ENCODE data around the gene GAB3.

The GAB3 gene, protein sequence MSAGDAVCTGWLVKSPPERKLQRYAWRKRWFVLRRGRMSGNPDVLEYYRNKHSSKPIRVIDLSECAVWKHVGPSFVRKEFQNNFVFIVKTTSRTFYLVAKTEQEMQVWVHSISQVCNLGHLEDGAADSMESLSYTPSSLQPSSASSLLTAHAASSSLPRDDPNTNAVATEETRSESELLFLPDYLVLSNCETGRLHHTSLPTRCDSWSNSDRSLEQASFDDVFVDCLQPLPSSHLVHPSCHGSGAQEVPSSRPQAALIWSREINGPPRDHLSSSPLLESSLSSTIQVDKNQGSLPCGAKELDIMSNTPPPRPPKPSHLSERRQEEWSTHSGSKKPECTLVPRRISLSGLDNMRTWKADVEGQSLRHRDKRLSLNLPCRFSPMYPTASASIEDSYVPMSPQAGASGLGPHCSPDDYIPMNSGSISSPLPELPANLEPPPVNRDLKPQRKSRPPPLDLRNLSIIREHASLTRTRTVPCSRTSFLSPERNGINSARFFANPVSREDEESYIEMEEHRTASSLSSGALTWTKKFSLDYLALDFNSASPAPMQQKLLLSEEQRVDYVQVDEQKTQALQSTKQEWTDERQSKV

DNA sequence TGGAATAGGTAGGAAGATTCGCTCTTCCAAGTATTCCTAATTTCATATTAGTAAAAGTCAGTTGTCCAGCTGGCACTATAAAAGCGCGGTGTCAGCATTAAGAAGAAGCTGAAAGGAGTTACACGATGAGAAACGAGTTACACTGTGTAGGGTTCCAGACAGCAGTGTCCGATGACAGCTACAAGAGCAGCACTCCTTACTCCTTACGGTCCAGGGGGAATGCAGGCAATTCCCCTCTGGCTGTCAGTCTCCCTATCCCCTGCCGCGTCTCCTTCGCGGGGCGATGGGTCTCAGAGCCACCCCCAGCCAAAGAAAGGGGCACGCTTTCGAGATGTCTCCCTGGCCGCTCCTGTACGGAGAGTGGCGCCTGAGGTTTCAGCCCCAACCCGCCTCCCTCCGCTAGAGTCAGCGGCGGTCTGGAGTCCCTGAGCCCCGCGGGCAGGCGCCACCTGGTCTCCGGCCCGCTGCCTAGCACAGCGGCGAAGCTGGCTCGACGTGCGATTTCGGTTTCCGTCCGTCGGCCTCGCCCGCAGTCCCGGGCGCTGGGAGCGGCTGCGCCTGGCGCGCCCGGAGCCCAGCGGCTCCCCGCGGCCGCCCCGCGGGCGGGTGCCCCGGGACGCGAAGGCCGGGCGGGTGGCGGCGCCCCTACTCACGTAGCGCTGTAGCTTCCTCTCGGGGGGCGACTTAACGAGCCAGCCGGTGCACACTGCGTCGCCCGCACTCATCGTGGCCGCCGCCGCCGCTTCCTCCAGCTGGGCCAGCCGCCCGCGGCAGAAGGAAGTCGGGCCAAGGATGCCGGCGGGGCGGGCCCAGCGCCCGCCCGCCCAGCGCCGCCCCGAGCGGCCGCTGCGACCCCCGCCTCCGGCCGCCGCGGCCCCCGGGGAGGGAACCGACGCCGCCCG lies at the start of gene GAB3:
TSS of gene GAB3 (minus strand) at position 777 of the 902 bp plus-strand sequence. CDS start at position 725, 52 bp downstream.
- DNase-seq (ENCODE audit: low read depth in 2 of 2) = no peak

DNA sequence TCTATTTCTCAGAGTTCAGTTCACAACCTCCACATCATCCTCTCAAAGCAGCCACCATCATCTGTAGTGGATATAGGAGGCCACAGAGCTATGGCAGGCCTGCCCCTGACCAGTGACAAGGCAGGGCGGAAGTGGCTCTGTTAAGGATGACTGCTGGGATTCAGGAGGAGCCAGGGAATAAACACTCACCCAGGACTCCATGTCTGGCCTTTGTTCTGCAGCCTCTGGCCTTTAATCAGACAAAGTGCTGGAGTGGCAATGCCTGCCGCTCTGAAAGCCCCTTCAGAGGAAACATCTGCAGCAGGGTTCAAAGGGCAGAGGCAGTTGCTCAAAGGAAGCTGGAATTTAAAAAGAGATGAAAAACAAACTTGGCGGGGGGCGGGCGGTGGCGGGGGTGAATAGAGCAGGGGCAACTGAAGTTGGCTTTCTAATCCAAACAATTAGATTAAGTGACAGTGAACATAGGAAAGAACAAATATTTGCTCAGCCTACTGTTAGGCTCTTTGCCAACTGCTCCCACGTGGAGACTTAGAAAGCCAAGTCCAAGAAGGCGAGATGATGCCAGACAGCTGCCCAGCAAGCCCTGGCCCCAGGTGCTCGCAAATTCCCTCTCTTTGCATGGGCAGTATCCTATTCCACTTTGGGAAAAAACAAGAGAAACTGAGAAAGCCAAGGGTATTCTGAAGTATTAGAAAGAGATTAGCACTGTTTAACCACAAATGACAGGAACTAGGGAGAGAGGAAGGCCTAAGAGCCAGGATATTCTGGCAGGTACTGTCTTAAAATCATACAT lies 48.9 kb upstream of the GAB3 start:
- DNase-seq (ENCODE audit: low read depth in 2 of 2) = no peak

DNA sequence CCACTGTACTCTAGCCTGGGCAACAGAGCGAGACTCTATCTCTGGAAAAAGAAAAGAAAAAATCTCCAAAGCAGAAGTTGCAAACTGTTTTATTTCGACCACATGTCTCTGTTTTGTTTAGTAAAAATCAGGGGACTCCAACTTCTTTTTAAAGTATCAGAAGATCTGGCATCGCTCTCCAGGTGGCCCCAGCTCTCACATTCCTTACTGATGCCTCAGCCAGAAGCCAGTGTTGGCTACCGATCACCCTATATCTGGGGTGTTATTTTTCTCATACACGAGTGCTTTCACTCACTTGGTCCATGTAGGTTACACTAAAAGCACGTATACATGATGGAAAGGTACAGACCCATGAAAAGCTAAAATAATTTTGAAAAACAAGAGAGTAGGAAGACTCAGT lies 46.1 kb upstream of the GAB3 start:
- no peak for DNase-seq (ENCODE audit: low read depth in 2 of 2)

DNA sequence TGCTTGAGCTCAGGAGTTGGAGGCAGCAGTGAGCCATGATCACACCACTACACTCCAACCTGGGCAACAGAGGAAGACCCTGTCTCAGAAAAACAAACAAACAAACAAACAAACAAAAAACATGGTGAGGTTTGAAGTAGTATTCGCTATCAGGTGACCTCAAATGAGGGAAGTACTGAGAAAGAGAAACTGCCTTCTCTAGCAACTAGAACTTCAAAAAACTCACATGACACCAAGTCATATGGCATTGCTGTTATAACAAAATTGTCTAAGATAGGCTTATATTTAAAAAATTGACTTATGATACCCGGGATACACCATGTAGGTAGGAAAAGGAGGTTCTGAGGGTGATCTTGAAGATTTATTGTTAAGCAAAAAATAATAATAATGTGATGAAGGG lies 44.1 kb upstream of the GAB3 start:
- DNase-seq (ENCODE audit: low read depth in 2 of 2) = no peak

DNA sequence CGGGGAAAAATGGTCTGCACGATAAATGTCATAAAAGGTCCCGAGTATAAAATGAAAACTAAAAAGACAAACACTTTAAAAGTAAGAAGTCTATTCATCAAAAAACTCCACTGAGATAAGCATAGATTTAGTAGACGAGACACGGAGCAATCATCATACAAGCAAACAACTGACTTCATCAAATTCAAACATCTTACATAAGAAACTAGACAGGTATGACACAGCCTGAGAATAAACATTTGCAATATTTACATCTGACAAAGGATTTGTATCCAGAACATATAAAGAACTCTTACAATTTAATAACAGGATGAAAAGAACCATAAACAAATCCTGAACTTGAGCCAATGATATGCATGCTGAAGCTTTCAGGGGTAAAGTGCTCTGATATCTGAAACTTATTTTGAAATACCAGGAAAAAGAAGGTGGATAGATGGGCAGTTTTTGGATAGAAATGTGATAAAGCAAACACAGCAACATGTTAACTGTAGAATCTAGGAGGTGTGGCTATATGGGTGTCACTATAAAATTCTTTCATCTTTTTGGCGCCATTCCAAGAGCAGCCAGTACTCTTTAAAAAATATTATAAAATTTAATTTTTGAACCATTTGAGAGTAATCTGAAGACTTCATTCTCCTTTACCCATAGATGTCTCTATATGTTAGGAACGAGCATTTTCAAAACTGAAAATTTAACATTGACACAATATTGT lies 42.4 kb upstream of the GAB3 start:
- no peak for DNase-seq (ENCODE audit: low read depth in 2 of 2)

DNA sequence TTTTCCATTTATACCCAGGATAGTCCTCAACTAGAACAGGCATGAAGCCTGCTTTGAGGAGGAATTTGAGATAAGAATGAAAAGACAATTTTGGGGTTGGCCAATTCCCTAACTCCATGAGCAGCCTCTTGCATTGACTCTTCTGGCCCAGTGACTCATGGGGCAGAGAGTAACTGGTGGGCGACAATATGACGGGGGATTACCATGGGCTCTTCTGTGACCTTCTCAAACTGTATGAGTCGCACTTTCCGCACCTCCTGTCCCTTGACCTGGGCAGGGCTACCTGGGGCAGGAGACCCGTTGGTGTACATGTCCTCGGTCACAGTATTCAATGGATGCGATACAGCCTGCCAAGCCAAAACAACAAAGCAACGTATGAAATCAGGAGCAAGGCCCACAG lies 41.1 kb upstream of the GAB3 start:
- DNase-seq (ENCODE audit: low read depth in 2 of 2) = no peak

DNA sequence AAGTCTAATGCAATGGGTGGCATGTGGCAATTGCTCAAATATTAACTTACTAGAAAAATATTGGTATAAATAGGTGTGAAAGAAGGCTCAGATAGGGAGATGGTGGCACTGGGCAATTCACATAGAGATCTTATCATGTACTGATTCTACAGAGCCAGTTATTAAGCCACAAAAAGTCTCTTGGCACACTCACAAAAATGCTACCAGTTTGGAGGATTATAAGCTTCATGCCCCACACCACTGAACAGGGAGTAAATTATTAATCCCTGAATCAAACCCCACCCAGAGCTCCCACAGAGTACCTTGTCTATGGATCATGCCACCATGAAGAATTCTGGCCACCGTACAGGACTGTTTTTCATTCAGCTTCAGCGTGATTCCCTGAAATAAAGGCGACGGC lies 40.6 kb upstream of the GAB3 start:
- DNase-seq (ENCODE audit: low read depth in 2 of 2) = no peak

DNA sequence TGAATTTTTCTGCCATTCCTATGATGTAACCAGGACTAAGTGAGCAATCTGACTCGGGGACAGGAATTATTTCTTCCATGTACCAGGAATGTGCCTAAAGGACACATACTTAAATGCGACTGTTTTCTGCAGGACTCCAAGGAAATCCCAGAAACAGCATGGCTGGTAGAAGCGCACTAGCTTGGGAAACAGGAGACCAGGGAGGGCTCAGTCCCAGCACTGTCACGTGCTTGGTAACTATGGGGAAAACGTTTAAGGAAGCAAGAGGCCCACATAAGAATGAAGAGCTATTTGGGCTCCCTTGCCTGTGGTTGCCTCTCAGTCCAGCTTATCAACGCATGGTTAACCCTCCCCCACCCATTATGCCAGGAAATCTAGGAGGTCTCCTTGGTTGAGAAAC lies 34.8 kb upstream of the GAB3 start:
- no peak for DNase-seq (ENCODE audit: low read depth in 2 of 2)

DNA sequence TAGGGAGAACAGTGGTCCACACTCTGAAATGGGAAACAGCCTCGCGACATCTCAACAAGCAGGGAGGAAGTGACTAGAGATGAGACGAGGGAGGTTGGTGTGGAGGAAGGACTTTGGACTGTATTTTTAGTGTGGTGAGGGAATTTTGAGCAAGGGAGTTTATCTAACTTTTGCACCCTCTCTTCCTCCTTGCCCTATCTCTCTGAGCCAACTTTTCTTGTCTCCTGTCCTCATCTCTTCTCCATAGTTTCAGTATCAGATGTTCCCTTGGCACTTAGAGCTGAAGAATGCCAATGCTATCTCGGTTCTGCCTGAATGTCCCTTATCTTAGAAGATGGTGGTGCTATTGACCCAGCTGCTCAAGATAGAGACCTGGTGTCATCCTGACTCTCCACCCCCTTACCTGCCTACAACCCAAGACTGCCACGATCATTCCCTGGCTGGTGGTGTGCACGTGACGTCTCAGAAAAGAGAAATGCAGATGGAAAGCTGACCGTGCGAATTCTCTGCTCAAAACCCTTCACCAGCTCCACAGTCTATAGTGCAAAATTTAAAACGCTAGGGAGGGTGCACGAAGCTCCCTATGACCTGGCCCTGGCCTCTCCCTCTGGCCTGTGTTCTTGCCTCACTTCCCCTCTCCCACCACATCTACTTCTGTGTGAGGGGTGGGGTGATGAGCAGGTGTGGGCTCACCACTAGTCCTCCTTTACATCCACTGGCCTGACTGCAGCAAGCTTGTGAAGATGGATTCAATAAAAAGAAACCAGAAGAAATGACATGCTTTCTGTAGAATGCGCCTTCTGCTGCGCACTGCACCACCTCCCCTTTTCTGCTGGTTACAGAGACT lies 33.5 kb upstream of the GAB3 start:
- no peak for DNase-seq (ENCODE audit: low read depth in 2 of 2)

DNA sequence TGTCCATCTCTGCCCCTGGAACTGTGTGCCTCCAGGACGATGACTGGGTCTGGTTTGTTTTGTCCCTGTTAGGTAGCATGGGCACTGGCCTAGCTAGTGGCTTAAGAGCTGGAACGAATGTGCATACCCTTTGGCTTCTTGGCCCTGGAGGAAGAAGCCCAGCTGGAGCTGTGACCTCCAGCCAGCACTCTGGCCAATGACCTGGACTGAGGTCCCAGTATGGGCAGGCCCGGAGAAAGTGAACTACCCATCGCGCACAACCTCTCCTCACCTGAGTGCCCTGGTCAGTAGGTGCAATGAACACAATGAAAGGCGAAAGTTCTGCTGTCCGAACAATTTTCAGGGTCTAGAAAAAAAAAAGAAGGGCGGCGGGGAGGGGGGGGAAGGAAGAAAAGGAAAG lies 30.1 kb upstream of the GAB3 start:
- no peak for DNase-seq (ENCODE audit: low read depth in 2 of 2)

DNA sequence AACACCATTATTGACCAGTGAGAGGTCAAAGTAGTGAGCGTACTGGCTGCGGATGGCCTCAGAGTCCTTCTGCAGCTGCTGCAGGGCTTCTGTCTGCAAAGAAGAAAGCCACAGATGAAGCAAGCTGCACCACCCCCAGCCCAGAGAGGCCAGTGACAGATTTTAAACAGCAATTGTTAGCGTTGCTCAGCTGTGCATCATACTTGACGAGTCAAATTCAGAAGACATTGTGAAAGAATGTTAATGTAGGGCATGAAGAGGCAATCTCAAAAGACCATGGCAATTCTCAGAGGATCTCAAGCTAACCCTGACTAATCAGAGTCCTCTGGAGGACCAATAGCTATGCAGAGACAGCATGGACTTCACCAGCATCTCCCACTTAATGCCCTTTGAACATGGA lies 28.4 kb upstream of the GAB3 start:
- no peak for DNase-seq (ENCODE audit: low read depth in 2 of 2)

DNA sequence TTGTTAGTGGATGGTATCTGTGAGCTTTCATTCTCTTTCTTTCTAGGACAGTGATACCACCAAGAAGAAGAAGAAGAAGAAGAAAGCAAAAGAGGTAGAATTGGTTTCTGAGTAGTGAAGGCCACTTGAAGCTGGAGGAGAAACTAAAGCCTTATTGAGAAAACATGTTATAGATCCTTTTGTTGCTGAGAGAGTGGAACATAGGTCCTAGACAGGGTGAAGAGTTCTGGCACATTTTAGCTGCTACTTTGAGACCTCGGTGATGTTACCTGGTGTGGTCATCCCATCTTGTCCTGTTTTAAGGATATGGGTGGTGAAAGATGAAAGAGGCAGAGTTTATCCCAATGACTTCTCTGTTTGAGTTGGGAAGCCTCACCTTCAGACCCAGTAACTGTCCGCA lies 25.9 kb upstream of the GAB3 start:
- DNase-seq (ENCODE audit: low read depth in 2 of 2) = no peak

DNA sequence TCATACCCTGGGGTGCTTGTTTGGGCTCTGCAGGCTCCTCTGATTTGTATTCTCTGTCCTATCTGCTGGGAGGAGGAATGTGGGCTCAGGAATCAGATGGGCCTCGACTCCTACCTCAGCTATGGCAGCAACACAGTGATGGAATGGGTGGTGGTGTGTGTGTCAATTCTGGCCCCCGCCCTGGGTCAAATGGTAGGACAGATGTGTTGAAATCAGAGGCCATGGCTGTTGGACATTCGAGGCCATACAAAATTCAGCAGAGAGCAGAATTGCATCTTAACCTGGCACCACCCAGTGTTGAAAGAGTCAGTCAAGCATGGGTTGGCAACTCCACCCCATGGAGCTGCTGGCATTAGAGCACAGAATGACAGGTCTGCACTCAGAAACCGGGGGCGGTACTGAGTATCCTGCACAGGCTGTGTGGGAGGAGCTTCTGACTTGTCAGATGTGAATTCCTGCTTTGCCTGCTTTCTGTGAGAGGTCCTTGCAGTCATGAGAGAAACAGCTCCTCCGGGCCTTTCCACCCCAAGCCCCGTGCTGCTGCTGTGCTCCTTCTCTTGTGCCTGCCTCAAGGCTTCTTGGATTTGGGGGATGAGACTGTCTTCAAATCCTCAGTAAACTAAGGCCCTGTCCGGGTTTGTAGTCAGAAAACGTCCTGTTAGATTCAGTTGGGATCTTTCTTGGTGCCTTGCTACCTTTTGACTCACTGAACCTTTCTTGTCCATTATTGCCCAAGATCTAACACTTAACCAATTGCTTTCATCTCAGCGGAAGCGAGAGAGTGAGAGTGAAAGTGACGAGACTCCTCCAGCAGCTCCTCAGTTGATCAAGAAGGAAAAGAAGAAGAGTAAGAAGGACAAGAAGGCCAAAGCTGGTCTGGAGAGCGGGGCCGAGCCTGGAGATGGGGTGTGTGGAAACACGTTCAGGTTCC lies 24.8 kb upstream of the GAB3 start:
- DNase-seq (ENCODE audit: low read depth in 2 of 2) = no peak

DNA sequence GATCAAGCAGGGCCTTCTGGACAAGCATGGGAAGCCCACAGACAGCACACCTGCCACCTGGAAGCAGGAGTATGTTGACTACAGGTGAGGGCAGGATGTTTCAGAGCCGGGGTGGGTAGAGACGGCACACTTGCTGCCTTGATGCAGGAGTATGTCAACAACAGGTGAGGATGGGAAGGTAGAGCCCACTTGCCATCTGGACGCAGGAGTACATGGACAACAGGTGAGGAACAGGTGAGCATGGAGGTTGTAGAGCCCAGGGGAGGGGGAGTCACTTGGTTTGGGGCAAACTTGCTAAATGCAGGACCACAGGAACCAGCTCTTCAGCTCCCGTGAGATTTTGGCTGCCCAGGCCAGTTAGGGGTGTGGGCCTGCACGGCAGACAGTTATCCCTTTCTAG lies 23.7 kb upstream of the GAB3 start:
- DNase-seq (ENCODE audit: low read depth in 2 of 2) = no peak

DNA sequence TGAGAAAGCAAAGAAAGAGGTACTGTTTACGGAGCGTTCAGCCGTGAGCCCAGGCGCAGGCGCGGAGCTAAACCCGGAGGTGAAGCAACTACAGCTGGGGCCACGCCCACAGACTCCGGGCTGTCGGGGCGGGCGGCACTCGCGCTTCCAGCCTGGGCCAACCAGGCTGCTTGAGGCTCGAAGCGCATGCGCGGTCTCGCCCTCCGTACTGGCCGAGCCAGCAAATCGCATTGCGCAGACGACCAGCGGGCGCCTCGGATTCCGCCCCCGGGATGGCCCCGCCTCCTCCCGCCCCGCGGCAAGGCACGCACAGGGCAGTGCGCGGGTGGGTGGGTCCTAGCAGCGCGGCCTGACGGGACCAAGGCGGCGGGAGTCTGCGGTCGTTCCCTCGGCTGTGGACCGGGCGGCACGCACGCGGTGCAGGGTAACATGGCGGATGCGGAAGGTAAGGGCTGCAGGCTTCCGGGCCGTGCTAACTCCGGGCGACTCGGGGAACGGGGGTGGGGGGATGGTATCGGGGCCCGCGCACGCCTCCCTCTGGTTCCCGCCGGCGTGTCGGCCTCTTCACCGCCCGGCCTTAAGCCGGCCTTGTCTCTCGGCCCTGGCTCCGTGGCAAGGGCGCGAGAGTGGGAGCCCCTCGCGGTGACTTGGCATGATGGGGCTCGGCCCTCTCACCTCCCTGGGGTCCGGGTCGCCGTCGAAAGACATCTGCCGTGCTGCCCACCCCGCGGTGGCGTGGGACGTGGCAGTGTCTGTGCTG lies 11.8 kb upstream of the GAB3 start, which contains the start of gene DKC1:
TSS of gene DKC1 (plus strand) at position 328 of the 760 bp plus-strand sequence. CDS start at position 430, 102 bp downstream.
- DNase-seq (ENCODE audit: low read depth in 2 of 2) = peak; percentile 85 to 90

DNA sequence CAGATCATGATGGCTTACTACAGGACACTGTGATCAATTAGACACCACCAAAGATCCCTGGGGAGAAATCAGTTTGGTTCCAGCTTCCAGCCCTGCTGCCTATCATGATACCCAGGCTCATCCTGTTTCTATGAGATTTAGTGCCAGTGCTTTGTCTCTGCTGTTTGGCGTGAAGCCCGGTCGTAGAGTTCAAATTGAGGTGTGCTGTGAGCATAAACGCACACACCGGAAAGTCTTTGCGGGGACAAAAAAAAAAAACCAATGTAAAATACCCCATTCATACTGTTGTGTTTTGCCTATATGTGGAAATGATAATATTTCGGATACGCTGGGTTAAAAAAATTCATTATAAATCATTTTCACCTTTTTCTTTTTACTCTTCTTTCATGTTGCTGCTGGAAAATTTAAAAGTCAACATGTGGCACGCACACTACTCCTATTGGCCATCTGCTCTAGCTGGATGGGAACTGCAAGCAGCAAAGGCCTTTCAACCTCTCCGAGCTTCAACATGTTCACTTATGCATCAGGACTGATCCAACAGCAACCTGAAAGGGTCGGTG lies 11.2 kb upstream of the GAB3 start:
- DNase-seq (ENCODE audit: low read depth in 2 of 2) = no peak

DNA sequence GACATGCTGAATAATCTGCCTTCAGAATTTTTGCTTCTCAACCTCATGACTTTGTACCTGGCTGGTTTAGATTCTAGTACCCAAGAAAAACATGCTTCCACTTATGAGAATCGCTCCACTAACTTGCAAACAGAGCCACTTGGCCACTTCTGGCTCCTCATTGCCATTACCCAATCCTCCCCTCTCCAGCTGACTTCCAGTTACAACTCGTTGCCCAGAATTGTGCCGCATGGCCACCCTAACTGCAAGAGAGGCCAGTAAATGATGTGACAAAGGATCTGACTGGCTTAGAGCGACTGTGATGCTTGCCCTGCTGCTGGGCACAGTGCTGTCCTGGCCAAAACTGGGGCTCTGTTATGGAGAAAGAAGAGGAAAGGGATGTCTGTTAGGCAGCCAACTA lies 7.8 kb upstream of the GAB3 start:
- no peak for DNase-seq (ENCODE audit: low read depth in 2 of 2)
